ENCODE data around the gene GPX5.
"Not testable (repeated sequence)": the region's sequence is repeated elsewhere in the genome, so short reads cannot be mapped to it uniquely, and the experiment has no call there.

The GPX5 gene

GRCh38 chr6:28537509-28538140 lies 11.9 kb downstream of the GPX5 start:
- Histone ChIP-seq H3K27me3 (replicated peaks; ENCODE audit: control insufficient read depth, insufficient read depth, low read length, poor library complexity, severe bottlenecking) (peaks cover 4% of the 10 kb centered on the region), H3K4me3 (ENCODE audit: insufficient read depth, low read depth, low read length, poor library complexity, severe bottlenecking) (no peak overlapping the region)
- no peak for DNase-seq

GRCh38 chr6:28541996-28542395 lies 16.3 kb downstream of the GPX5 start:
- Histone ChIP-seq H3K36me3 (ENCODE audit: control insufficient read depth, insufficient read depth, low read length) (no peaks in the 10 kb centered on the region), H3K27me3 (replicated peaks; ENCODE audit: control insufficient read depth, insufficient read depth, low read length, poor library complexity, severe bottlenecking) (peaks cover 8% of the 10 kb centered on the region), H3K27ac (ENCODE audit: insufficient read depth, low read length, poor library complexity, severe bottlenecking) (no peak overlapping the region), H3K9me3 (ENCODE audit: control insufficient read depth, low read length) (no peaks in the 10 kb centered on the region), H3K4me3 (ENCODE audit: insufficient read depth, low read depth, low read length, poor library complexity, severe bottlenecking) (no peak overlapping the region), H3K4me1 (ENCODE audit: control insufficient read depth, insufficient read depth, low read length, poor library complexity, severe bottlenecking) (peaks cover 9% of the 10 kb centered on the region)
- DNase-seq = no peak

More at GRCh38 chr6:28537509-28538140, 11.9 kb downstream of the GPX5 start:
- no peaks in the 10 kb centered on the region for H3K36me3 ChIP-seq (ENCODE audit: control insufficient read depth, insufficient read depth, low read length)
- H3K4me1 ChIP-seq (ENCODE audit: control insufficient read depth, insufficient read depth, low read length, poor library complexity, severe bottlenecking) = peaks cover 2% of the 10 kb centered on the region
- H3K27ac ChIP-seq (ENCODE audit: insufficient read depth, low read length, poor library complexity, severe bottlenecking) = no peak overlapping the region
- no peaks in the 10 kb centered on the region for H3K9me3 ChIP-seq (ENCODE audit: control insufficient read depth, low read length)

DNA sequence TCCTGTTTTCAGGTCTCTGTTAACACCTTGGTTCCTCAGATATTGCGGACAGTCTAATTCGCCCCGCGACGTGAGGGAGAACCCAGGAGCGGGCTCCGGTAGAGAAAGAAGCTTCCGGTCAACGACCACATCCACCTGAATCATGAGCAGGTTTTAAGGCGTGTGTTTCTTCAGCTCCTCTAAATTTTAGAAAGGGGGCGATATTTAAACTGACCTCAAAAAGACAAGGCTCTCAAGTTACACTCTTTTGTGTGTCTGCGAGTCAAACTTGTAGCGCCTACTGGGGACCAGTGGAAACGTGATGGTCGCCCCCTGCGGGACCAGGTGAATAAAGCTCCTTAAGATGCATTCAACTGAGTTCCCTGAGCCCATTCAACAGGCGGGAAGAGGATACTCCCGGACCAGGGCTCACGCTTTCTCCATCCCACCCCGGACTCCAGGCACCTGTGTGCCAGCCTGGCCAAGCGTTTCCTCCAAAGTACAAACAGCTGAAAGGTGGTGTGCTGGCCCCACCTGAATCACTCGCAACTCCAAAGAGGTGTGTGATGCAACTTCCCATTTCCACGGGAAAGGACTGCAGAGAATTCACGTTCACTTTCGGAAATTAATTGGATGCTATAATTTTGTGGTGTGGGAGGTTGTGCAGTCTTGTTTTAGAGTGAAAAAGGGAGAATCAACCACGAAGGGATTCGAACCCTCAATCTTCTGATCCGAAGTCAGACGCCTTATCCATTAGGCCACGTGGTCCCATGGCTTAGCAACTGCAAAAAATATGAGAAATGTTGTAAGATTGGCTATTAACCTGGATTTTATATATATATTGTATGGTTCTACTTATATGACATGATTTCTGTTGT lies 17.0 kb downstream of the GPX5 start:
- H3K36me3 ChIP-seq (ENCODE audit: control insufficient read depth, insufficient read depth, low read length) = no peaks in the 10 kb centered on the region
- H3K27ac ChIP-seq (ENCODE audit: insufficient read depth, low read length, poor library complexity, severe bottlenecking) = no peak overlapping the region
- H3K4me1 ChIP-seq (ENCODE audit: control insufficient read depth, insufficient read depth, low read length, poor library complexity, severe bottlenecking) = peaks cover 9% of the 10 kb centered on the region
- peak overlapping the region; percentile 43 for H3K4me3 ChIP-seq (ENCODE audit: insufficient read depth, low read depth, low read length, poor library complexity, severe bottlenecking)
- H3K27me3 ChIP-seq (replicated peaks; ENCODE audit: control insufficient read depth, insufficient read depth, low read length, poor library complexity, severe bottlenecking) = peaks cover 5% of the 10 kb centered on the region
- peak in 2 of 3 donors; percentile 8 to 16 for DNase-seq
- H3K9me3 ChIP-seq (ENCODE audit: control insufficient read depth, low read length) = no peaks in the 10 kb centered on the region

GRCh38 chr6:28543651-28544610 lies 18.2 kb downstream of the GPX5 start:
- no peaks in the 10 kb centered on the region for H3K36me3 ChIP-seq (ENCODE audit: control insufficient read depth, insufficient read depth, low read length)
- H3K27me3 ChIP-seq (replicated peaks; ENCODE audit: control insufficient read depth, insufficient read depth, low read length, poor library complexity, severe bottlenecking) = peaks cover 5% of the 10 kb centered on the region
- H3K27ac ChIP-seq (ENCODE audit: insufficient read depth, low read length, poor library complexity, severe bottlenecking) = no peak overlapping the region
- DNase-seq = no peak
- H3K4me1 ChIP-seq (ENCODE audit: control insufficient read depth, insufficient read depth, low read length, poor library complexity, severe bottlenecking) = peaks cover 9% of the 10 kb centered on the region
- H3K9me3 ChIP-seq (ENCODE audit: control insufficient read depth, low read length) = no peaks in the 10 kb centered on the region
- H3K4me3 ChIP-seq (ENCODE audit: insufficient read depth, low read depth, low read length, poor library complexity, severe bottlenecking) = peak overlapping the region; percentile 17

DNA sequence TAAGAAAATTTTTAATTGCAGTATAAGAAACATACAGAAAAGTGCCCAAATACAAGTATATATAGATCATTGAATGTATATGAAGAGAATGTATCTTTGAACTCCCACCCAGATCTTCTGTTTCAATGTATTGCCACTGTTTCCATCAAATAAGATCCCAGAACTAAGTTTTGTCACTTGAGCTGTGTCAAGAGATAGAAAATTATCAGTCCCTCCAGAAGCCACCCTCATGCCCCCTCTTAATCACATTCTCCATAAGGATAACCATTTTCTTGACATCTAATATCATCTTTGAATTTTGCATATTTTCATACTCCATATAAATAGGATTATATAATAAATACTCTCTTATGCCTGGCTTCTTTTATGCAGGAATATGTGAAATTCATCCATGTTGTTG lies 20.3 kb downstream of the GPX5 start:
- DNase-seq = no peak
- Histone ChIP-seq H3K27me3 (replicated peaks; ENCODE audit: control insufficient read depth, insufficient read depth, low read length, poor library complexity, severe bottlenecking) (peaks cover 5% of the 10 kb centered on the region), H3K27ac (ENCODE audit: insufficient read depth, low read length, poor library complexity, severe bottlenecking) (no peak overlapping the region), H3K4me1 (ENCODE audit: control insufficient read depth, insufficient read depth, low read length, poor library complexity, severe bottlenecking) (peaks cover 9% of the 10 kb centered on the region), H3K4me3 (ENCODE audit: insufficient read depth, low read depth, low read length, poor library complexity, severe bottlenecking) (no peak overlapping the region), H3K36me3 (ENCODE audit: control insufficient read depth, insufficient read depth, low read length) (no peaks in the 10 kb centered on the region), H3K9me3 (ENCODE audit: control insufficient read depth, low read length) (no peaks in the 10 kb centered on the region)

- H3K27ac ChIP-seq (ENCODE audit: insufficient read depth, low read length, poor library complexity, severe bottlenecking); H3K4me3 ChIP-seq (ENCODE audit: insufficient read depth, low read depth, low read length, poor library complexity, severe bottlenecking): not testable (repeated sequence)
Observed at GRCh38 chr6:28547003-28547402, 21.3 kb downstream of the GPX5 start.

DNA sequence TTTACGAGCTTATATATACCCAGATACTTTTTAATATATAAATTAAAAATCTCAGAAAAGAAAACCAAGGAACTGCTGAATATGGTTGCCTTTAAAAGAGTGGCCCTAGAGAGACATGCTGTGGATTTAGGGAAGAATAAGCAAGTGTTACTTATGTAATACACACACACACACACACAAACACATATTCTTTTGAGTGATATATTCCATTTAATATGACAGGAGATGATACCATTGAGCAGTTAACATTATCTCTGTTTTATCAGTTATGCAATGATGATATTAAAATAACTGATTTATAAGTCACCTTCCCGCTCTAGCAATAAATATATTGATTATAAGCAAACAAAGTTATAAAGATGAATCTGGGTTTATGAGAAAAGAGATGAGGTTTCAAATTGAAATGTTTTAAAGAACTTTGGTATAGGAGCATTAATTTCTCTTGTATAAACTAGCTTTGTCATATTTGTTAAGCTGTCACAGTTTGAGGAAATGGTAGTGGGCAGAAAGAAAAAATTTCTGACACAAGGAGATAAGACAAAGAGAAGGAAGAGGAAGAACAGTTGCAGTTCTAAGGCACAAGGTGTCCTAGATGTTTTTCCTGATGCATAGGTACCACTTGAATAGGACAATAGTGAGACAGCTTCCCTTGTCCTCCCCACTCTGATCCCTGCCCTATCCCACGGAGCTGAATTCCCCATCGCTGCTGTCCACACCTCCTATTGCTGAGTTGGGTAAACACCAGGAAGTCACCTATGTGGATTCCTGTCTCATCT lies 26.4 kb downstream of the GPX5 start:
- Histone ChIP-seq H3K4me3 (ENCODE audit: insufficient read depth, low read depth, low read length, poor library complexity, severe bottlenecking) (no peak overlapping the region), H3K27me3 (replicated peaks; ENCODE audit: control insufficient read depth, insufficient read depth, low read length, poor library complexity, severe bottlenecking) (peaks cover 7% of the 10 kb centered on the region), H3K4me1 (ENCODE audit: control insufficient read depth, insufficient read depth, low read length, poor library complexity, severe bottlenecking) (no peaks in the 10 kb centered on the region), H3K36me3 (ENCODE audit: control insufficient read depth, insufficient read depth, low read length) (no peaks in the 10 kb centered on the region), H3K9me3 (ENCODE audit: control insufficient read depth, low read length) (no peaks in the 10 kb centered on the region), H3K27ac (ENCODE audit: insufficient read depth, low read length, poor library complexity, severe bottlenecking) (no peak overlapping the region)
- no peak for DNase-seq

More at GRCh38 chr6:28547003-28547402, 21.3 kb downstream of the GPX5 start:
- H3K36me3 ChIP-seq (ENCODE audit: control insufficient read depth, insufficient read depth, low read length); H3K9me3 ChIP-seq (ENCODE audit: control insufficient read depth, low read length); DNase-seq; H3K4me1 ChIP-seq (ENCODE audit: control insufficient read depth, insufficient read depth, low read length, poor library complexity, severe bottlenecking); H3K27me3 ChIP-seq (replicated peaks; ENCODE audit: control insufficient read depth, insufficient read depth, low read length, poor library complexity, severe bottlenecking): not testable (repeated sequence)

DNA sequence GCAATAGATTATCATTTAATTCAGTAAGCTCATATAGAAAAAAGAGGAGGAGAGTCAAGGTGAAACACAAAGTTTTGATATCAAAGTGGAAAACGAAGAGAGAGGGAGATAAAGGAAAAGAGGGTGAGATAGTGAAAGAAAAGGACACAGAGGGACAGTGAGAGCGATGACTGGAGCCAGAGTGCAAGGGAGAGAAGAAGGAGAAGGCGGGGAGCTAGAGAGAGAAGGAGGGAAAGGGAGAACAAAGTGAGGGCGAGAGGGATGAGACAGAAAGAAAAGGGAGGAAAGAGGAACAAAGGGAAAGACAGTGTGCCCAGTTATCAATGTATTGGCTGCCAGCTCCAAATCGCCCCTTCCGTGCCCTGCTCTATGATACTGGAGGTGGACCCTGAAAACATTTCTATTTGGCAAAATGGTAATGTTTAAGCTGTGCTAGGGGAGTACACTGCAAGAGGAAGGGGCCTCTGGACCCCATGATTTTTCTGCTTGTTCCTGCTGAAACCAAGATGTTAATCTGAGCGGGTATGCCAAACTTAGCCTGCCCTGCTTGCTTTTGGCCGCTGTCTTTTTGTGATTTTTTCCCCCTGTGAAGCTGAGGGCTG lies 27.8 kb downstream of the GPX5 start:
- Histone ChIP-seq H3K27me3 (replicated peaks; ENCODE audit: control insufficient read depth, insufficient read depth, low read length, poor library complexity, severe bottlenecking) (peaks cover 8% of the 10 kb centered on the region), H3K27ac (ENCODE audit: insufficient read depth, low read length, poor library complexity, severe bottlenecking) (no peak overlapping the region), H3K4me1 (ENCODE audit: control insufficient read depth, insufficient read depth, low read length, poor library complexity, severe bottlenecking) (no peaks in the 10 kb centered on the region), H3K36me3 (ENCODE audit: control insufficient read depth, insufficient read depth, low read length) (no peaks in the 10 kb centered on the region), H3K4me3 (ENCODE audit: insufficient read depth, low read depth, low read length, poor library complexity, severe bottlenecking) (no peak overlapping the region), H3K9me3 (ENCODE audit: control insufficient read depth, low read length) (no peaks in the 10 kb centered on the region)
- DNase-seq = no peak

Measured in effector memory CD4-positive, alpha-beta T cell (primary cell).